ENCODE data around the gene IL12RB1. TPM values are rescaled to one million over a fixed set of nuclear protein-coding genes. Genes with fewer than 3 reads are reported as not detected.

The IL12RB1 gene
- total and polyA plus RNA-seq, 4 donors, result 0.40 to 0.93 (median 0.58) TPM

- 87% methylated on average over 10 of the region's 15 CpGs for WGBS (ENCODE audit: insufficient coverage)
- Histone ChIP-seq H3K27me3 (ENCODE audit: control insufficient read depth, insufficient read depth, low read length) (peaks cover 2% of the 10 kb centered on the region), H3K4me3 (ENCODE audit: low read depth, low read length) (no peak overlapping the region), H3K27ac (ENCODE audit: low read depth, low read length) (no peak overlapping the region), H3K36me3 (ENCODE audit: control insufficient read depth, insufficient read depth, low read length) (no peaks in the 10 kb centered on the region), H3K9me3 (ENCODE audit: control insufficient read depth, insufficient read depth, low read length) (no peaks in the 10 kb centered on the region), H3K4me1 (ENCODE audit: control insufficient read depth, insufficient read depth, low read length) (peaks cover 21% of the 10 kb centered on the region)
- no peak for DNase-seq (ENCODE audit: low read depth in 4 of 6, low spot score in 6 of 6)
Observed at GRCh38 chr19:18017275-18018083, 69.3 kb downstream of the IL12RB1 start.

- Histone ChIP-seq H3K27ac (ENCODE audit: low read depth, low read length) (no peak overlapping the region), H3K4me1 (ENCODE audit: control insufficient read depth, insufficient read depth, low read length) (peaks cover 13% of the 10 kb centered on the region)
Observed at GRCh38 chr19:18016209-18016910, 70.4 kb downstream of the IL12RB1 start.

GRCh38 chr19:18014197-18014596 lies 72.5 kb downstream of the IL12RB1 start:
- Histone ChIP-seq H3K9me3 (ENCODE audit: control insufficient read depth, insufficient read depth, low read length) (no peaks in the 10 kb centered on the region), H3K27ac (ENCODE audit: low read depth, low read length) (no peak overlapping the region), H3K4me1 (ENCODE audit: control insufficient read depth, insufficient read depth, low read length) (no peaks in the 10 kb centered on the region), H3K36me3 (ENCODE audit: control insufficient read depth, insufficient read depth, low read length) (peaks cover 14% of the 10 kb centered on the region), H3K27me3 (ENCODE audit: control insufficient read depth, insufficient read depth, low read length) (peaks cover 2% of the 10 kb centered on the region), H3K4me3 (ENCODE audit: low read depth, low read length) (no peak overlapping the region)
- WGBS (ENCODE audit: insufficient coverage), result 100% methylated on average over 3 of the region's 6 CpGs
- no peak for DNase-seq (ENCODE audit: low read depth in 4 of 6, low spot score in 6 of 6)

More at GRCh38 chr19:18016209-18016910, 70.4 kb downstream of the IL12RB1 start:
- H3K9me3 ChIP-seq (ENCODE audit: control insufficient read depth, insufficient read depth, low read length), result no peaks in the 10 kb centered on the region
- no peak for DNase-seq (ENCODE audit: low read depth in 4 of 6, low spot score in 6 of 6)
- H3K36me3 ChIP-seq (ENCODE audit: control insufficient read depth, insufficient read depth, low read length), result no peaks in the 10 kb centered on the region
- peaks cover 2% of the 10 kb centered on the region for H3K27me3 ChIP-seq (ENCODE audit: control insufficient read depth, insufficient read depth, low read length)
- 92% methylated on average over 12 of the region's 14 CpGs for WGBS (ENCODE audit: insufficient coverage)
- H3K4me3 ChIP-seq (ENCODE audit: low read depth, low read length), result no peak overlapping the region

- Histone ChIP-seq H3K9me3 (ENCODE audit: control insufficient read depth, insufficient read depth, low read length) (no peaks in the 10 kb centered on the region), H3K36me3 (ENCODE audit: control insufficient read depth, insufficient read depth, low read length) (peaks cover 14% of the 10 kb centered on the region), H3K4me1 (ENCODE audit: control insufficient read depth, insufficient read depth, low read length) (peaks cover 6% of the 10 kb centered on the region), H3K4me3 (ENCODE audit: low read depth, low read length) (no peak overlapping the region), H3K27ac (ENCODE audit: low read depth, low read length) (no peak overlapping the region), H3K27me3 (ENCODE audit: control insufficient read depth, insufficient read depth, low read length) (peaks cover 2% of the 10 kb centered on the region)
- 63% methylated on average over 16 of the region's 17 CpGs for whole genome bisulfite sequencing (ENCODE audit: insufficient coverage)
- no peak for DNase-seq (ENCODE audit: low read depth in 4 of 6, low spot score in 6 of 6)
Observed at GRCh38 chr19:18013210-18014111, 73.3 kb downstream of the IL12RB1 start.

- no peaks in the 10 kb centered on the region for H3K27me3 ChIP-seq (ENCODE audit: control insufficient read depth, insufficient read depth, low read length)
- DNase-seq (ENCODE audit: low read depth in 4 of 6, low spot score in 6 of 6), result no peak
- H3K27ac ChIP-seq (ENCODE audit: low read depth, low read length), result no peak overlapping the region
- peaks cover 14% of the 10 kb centered on the region for H3K36me3 ChIP-seq (ENCODE audit: control insufficient read depth, insufficient read depth, low read length)
- no peak overlapping the region for H3K4me3 ChIP-seq (ENCODE audit: low read depth, low read length)
- WGBS (ENCODE audit: insufficient coverage), result 85% methylated on average over 8 of the region's 11 CpGs
- H3K4me1 ChIP-seq (ENCODE audit: control insufficient read depth, insufficient read depth, low read length), result peaks cover 25% of the 10 kb centered on the region
- H3K9me3 ChIP-seq (ENCODE audit: control insufficient read depth, insufficient read depth, low read length), result no peaks in the 10 kb centered on the region
Observed at GRCh38 chr19:18010149-18010548, 76.6 kb downstream of the IL12RB1 start.

GRCh38 chr19:18009412-18010066 lies 77.2 kb downstream of the IL12RB1 start:
- no peaks in the 10 kb centered on the region for H3K27me3 ChIP-seq (ENCODE audit: control insufficient read depth, insufficient read depth, low read length)
- DNase-seq (ENCODE audit: low read depth in 4 of 6, low spot score in 6 of 6), result no peak
- no peaks in the 10 kb centered on the region for H3K9me3 ChIP-seq (ENCODE audit: control insufficient read depth, insufficient read depth, low read length)
- H3K36me3 ChIP-seq (ENCODE audit: control insufficient read depth, insufficient read depth, low read length), result peaks cover 14% of the 10 kb centered on the region
- peaks cover 25% of the 10 kb centered on the region for H3K4me1 ChIP-seq (ENCODE audit: control insufficient read depth, insufficient read depth, low read length)
- no peak overlapping the region for H3K27ac ChIP-seq (ENCODE audit: low read depth, low read length)
- 94% methylated on average over 36 of the region's 37 CpGs for WGBS (ENCODE audit: insufficient coverage)
- no peak overlapping the region for H3K4me3 ChIP-seq (ENCODE audit: low read depth, low read length)

Other genes with a start within 250 kb of the IL12RB1 start
- 1 to 10 TPM; 2.8 to 4.3 TPM for gene JAK3, start 239.0 kb downstream of the IL12RB1 start, total RNA-seq
- gene JAK3, start 239.0 kb downstream of the IL12RB1 start, polyA plus RNA-seq (ENCODE audit: insufficient read length in 2 of 2), result 1 to 10 TPM; 4.2 to 5.0 TPM
- gene RPL18A, start 227.0 kb downstream of the IL12RB1 start, total RNA-seq, result 1,000 to 10,000 TPM in 1 of 2 donors, 100 to 1,000 TPM in 1; 422 to 1,388 TPM
- gene RPL18A, start 227.0 kb downstream of the IL12RB1 start, polyA plus RNA-seq (ENCODE audit: insufficient read length in 2 of 2), result 100 to 1,000 TPM; 927 to 972 TPM
- gene SLC5A5, start 215.0 kb downstream of the IL12RB1 start, total RNA-seq, result 100 to 1,000 TPM in 1 of 2 donors, 1 to 10 TPM in 1; 6.8 to 104 TPM
- gene SLC5A5, start 215.0 kb downstream of the IL12RB1 start, polyA plus RNA-seq (ENCODE audit: insufficient read length in 2 of 2), result 10 to 100 TPM in 1 of 2 donors, under 1 TPM in 1; 0.10 to 13.5 TPM
- 10 to 100 TPM; 24.5 to 28.4 TPM for gene CCDC124, start 153.9 kb downstream of the IL12RB1 start, total RNA-seq
- gene CCDC124, start 153.9 kb downstream of the IL12RB1 start, polyA plus RNA-seq (ENCODE audit: insufficient read length in 2 of 2), result 100 to 1,000 TPM; 139 to 142 TPM
- 10 to 100 TPM in 1 of 2 donors, 1 to 10 TPM in 1; 7.3 to 14.0 TPM for gene KCNN1, start 119.8 kb downstream of the IL12RB1 start, total RNA-seq
- 10 to 100 TPM; 40.3 to 45.1 TPM for gene KCNN1, start 119.8 kb downstream of the IL12RB1 start, polyA plus RNA-seq (ENCODE audit: insufficient read length in 2 of 2)
- 1 to 10 TPM; 6.4 to 8.0 TPM for gene ARRDC2, start 78.8 kb downstream of the IL12RB1 start, total RNA-seq
- 1 to 10 TPM; 4.9 to 5.3 TPM for gene ARRDC2, start 78.8 kb downstream of the IL12RB1 start, polyA plus RNA-seq (ENCODE audit: insufficient read length in 2 of 2)
- 1 to 10 TPM; 5.8 to 8.9 TPM for gene MAST3, start 10.8 kb upstream of the IL12RB1 start, total RNA-seq
- gene MAST3, start 10.8 kb upstream of the IL12RB1 start, polyA plus RNA-seq (ENCODE audit: insufficient read length in 2 of 2), result 10 to 100 TPM; 17.3 to 22.0 TPM
- gene PIK3R2, start 66.2 kb upstream of the IL12RB1 start, total RNA-seq, result 10 to 100 TPM; 14.1 to 37.2 TPM
- gene PIK3R2, start 66.2 kb upstream of the IL12RB1 start, polyA plus RNA-seq (ENCODE audit: insufficient read length in 2 of 2), result 100 to 1,000 TPM; 115 to 134 TPM
- gene IFI30, start 86.9 kb upstream of the IL12RB1 start, total RNA-seq, result 10 to 100 TPM; 10.3 to 14.6 TPM
- 1 to 10 TPM; 1.9 to 2.8 TPM for gene IFI30, start 86.9 kb upstream of the IL12RB1 start, polyA plus RNA-seq (ENCODE audit: insufficient read length in 2 of 2)
- 10 to 100 TPM in 1 of 2 donors, 1 to 10 TPM in 1; 4.7 to 10.4 TPM for gene MPV17L2, start 106.3 kb upstream of the IL12RB1 start, total RNA-seq
- gene MPV17L2, start 106.3 kb upstream of the IL12RB1 start, polyA plus RNA-seq (ENCODE audit: insufficient read length in 2 of 2), result 10 to 100 TPM; 13.8 to 14.7 TPM
- gene RAB3A, start 117.1 kb upstream of the IL12RB1 start, total RNA-seq, result 10 to 100 TPM; 26.7 to 86.6 TPM
- gene RAB3A, start 117.1 kb upstream of the IL12RB1 start, polyA plus RNA-seq (ENCODE audit: insufficient read length in 2 of 2), result 100 to 1,000 TPM; 336 to 342 TPM
- 1 to 10 TPM in 1 of 2 donors, under 1 TPM in 1; 0.88 to 2.6 TPM for gene PDE4C, start 139.5 kb upstream of the IL12RB1 start, total RNA-seq
- 1 to 10 TPM; 1.1 to 1.7 TPM for gene PDE4C, start 139.5 kb upstream of the IL12RB1 start, polyA plus RNA-seq (ENCODE audit: insufficient read length in 2 of 2)
- 1 to 10 TPM in 1 of 2 donors, under 1 TPM in 1; 0.59 to 4.4 TPM for gene IQCN, start 187.5 kb upstream of the IL12RB1 start, total RNA-seq
- 1 to 10 TPM; 5.0 to 9.0 TPM for gene IQCN, start 187.5 kb upstream of the IL12RB1 start, polyA plus RNA-seq (ENCODE audit: insufficient read length in 2 of 2)
- 100 to 1,000 TPM in 1 of 2 donors, 10 to 100 TPM in 1; 73.2 to 101 TPM for gene JUND, start 194.7 kb upstream of the IL12RB1 start, total RNA-seq
- gene JUND, start 194.7 kb upstream of the IL12RB1 start, polyA plus RNA-seq (ENCODE audit: insufficient read length in 2 of 2), result 100 to 1,000 TPM; 127 to 136 TPM
- gene LSM4, start 236.1 kb upstream of the IL12RB1 start, total RNA-seq, result 100 to 1,000 TPM in 1 of 2 donors, 10 to 100 TPM in 1; 69.4 to 120 TPM
- 100 to 1,000 TPM; 104 to 105 TPM for gene LSM4, start 236.1 kb upstream of the IL12RB1 start, polyA plus RNA-seq (ENCODE audit: insufficient read length in 2 of 2)

All from spinal cord (tissue), 10 donors.